Activated naive CD8-positive, alpha-beta T cell treated with anti-CD3 and anti-CD28 coated beads, Interleukin-2, amount 50 U/mL, for 24 hours (primary cell): Measurements from ENCODE around the gene DKK3.
"Not testable (repeated sequence)": the region's sequence is repeated elsewhere in the genome, so short reads cannot be mapped to it uniquely, and the experiment has no call there.

ENCODE experiments used
- ATAC-seq: fragments of 150-1000 bp; cut with Tn5 transposase; one replicate; pipeline ENCODE4 v1.10.0; 2021
- DNase-seq: peaks from one replicate; pipeline ENCODE4 v3.0.0; 2021
- H3K27ac Mint-ChIP-seq: one replicate; pipeline ENCODE4 v1.8.0; 2021; ENCODE audit warnings: mild to moderate bottlenecking, mixed read lengths
- H3K27me3 Mint-ChIP-seq: one replicate; pipeline ENCODE4 v1.8.0; 2021; ENCODE audit warnings: mixed read lengths
- H3K36me3 Mint-ChIP-seq: one replicate; pipeline ENCODE4 v1.8.0; 2021; ENCODE audit warnings: low read depth, mixed read lengths
- H3K4me1 Mint-ChIP-seq: one replicate; pipeline ENCODE4 v1.8.0; 2021; ENCODE audit warnings: mixed read lengths
- H3K4me3 Mint-ChIP-seq: one replicate; pipeline ENCODE4 v1.8.0; 2021; ENCODE audit warnings: mild to moderate bottlenecking, moderate library complexity, mixed read lengths
- H3K9me3 Mint-ChIP-seq: one replicate; pipeline ENCODE4 v1.8.0; 2021; ENCODE audit warnings: mixed read lengths

Gene DKK3

DNA sequence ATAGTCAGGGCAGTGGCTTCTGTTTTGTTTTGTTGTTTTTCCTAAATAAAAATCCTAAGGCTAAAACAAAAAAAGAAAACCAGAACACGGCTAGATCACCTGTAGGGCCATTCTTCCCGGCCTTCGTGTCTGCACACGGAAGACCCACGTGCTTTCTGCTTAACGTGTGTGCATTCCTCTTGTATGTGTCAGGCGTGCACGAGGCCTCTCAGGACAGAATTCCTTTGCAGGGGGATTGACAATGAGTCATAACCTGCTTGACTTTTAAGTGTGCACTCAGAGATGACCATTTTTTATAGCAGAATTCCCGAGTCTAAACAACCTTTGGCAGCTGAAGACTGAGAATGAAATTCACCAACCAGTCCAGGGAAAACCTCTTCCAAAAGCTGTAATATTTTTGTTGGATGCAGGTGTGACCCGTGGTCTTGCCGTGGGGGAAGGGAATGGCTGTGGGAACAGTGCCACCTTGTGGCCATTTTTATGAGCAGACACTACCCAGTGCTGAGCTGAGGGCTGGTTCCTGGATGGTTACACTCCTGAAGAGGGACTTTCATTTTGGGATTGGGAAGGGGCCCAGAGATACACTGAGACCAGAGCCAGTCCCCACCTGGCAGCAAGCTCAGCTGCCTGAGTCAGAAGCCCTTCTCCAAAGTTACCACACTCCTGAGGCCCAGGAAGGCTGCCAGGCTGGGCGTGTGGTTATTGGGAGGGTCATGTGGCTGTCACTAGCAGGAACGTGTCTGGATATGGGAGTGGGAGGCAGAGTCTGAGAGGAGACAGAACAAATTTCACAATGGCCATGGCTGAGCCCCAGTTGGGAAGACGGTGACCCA is 35.7 kb upstream of the DKK3 start:
- no peak overlapping the region for H3K4me3 Mint-ChIP-seq
- no peaks in the 10 kb centered on the region for H3K9me3 Mint-ChIP-seq
- H3K27ac Mint-ChIP-seq, result no peak overlapping the region
- ATAC-seq (peak; percentile 57), DNase-seq (peak; percentile 70)
- H3K36me3 Mint-ChIP-seq, result no peaks in the 10 kb centered on the region
- H3K4me1 Mint-ChIP-seq, result peaks cover 3% of the 10 kb centered on the region
- H3K27me3 Mint-ChIP-seq, result peaks cover 1% of the 10 kb centered on the region

DNA sequence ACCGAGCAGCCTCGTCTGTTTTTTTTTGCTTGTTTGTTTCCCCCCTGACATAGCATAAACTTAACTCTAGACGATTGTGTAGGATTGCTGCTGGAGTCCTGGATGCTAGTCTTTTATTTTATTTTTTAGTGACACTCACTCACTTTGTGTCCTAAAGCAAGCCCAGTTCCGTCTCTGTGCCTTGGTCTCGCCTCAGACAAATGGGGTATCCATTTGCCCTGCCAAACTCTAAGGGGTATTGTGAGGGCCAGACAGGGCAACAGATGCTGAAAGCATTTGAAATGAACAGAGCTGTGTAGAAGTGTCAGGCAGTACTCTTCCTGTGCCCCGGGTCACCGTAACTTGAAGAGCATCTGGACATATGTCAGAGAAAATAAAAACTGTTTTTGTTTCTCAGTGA is 34.8 kb upstream of the DKK3 start:
- no peaks in the 10 kb centered on the region for H3K9me3 Mint-ChIP-seq
- H3K27me3 Mint-ChIP-seq, result peaks cover 1% of the 10 kb centered on the region
- H3K4me1 Mint-ChIP-seq, result peaks cover 3% of the 10 kb centered on the region
- no peak overlapping the region for H3K27ac Mint-ChIP-seq
- no peak for ATAC-seq
- no peak overlapping the region for H3K4me3 Mint-ChIP-seq
- H3K36me3 Mint-ChIP-seq, result no peaks in the 10 kb centered on the region
- no peak for DNase-seq

DNA sequence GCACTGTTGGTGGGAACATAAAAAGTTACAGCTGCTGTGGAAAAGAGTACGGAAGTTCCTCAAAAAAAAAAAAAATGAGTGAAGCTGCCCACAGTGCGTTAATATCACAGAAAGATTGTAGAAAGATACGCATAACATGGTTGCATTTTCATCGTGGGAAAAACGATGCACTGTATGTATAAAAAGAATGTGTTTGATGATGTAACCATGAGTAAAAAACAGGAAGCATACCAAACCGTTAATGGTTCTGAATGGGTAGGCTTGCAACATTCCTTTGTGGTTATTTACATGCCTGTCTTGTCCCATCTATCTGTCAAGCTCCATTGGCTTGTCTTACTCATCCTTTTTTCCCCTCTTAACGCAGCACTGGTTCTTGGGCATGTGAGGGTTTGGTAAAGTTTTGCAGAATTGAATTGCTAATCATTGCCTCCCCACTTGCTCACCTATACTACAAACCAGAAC is 33.8 kb upstream of the DKK3 start:
- ATAC-seq (no peak), DNase-seq (no peak)
- Mint-ChIP-seq H3K27me3 (no peaks in the 10 kb centered on the region), H3K4me3 (no peak overlapping the region), H3K27ac (no peak overlapping the region), H3K9me3 (no peaks in the 10 kb centered on the region), H3K36me3 (no peaks in the 10 kb centered on the region), H3K4me1 (no peaks in the 10 kb centered on the region)

DNA sequence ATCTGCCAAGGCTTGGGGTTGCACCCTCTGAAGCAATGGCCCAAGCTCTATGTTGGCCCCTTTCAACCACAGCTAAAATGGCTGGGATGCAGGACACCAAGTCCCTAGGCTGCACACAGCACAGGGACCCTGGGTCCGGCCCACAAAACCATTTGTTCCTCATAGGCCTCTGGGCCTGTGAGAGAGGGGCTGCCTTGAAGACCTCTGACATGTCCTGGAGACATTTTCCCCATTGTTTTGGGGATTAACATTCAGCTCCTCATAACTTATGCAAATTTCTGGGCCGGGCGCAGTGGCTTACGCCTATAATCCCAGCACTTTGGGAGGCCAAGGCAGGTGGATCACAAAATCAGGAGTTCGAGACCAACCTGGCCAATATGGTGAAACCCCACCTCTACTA is 32.3 kb upstream of the DKK3 start:
- not testable (repeated sequence) for H3K27ac Mint-ChIP-seq, H3K9me3 Mint-ChIP-seq, H3K4me1 Mint-ChIP-seq, H3K27me3 Mint-ChIP-seq, H3K4me3 Mint-ChIP-seq, DNase-seq, H3K36me3 Mint-ChIP-seq, ATAC-seq

DNA sequence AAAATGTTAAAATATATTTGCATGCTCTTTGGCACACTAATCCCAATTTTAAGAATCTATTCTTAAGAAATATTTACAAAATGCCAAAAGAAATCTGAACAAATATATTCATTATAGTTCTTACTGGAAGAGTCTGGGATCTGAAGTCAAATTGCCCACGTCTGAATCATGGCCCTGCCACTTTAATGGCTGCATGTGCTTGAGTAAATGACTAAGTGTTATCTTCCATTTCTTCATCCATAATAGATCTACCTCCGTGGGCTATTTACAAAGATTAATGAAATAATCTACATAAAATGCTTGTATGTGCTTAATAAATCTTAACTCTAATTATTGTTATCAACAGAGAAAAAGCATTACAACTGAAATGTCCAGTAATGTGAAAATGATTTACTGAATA is 24.5 kb upstream of the DKK3 start:
- H3K4me1 Mint-ChIP-seq, result no peaks in the 10 kb centered on the region
- no peak for ATAC-seq
- H3K27ac Mint-ChIP-seq, result no peak overlapping the region
- H3K36me3 Mint-ChIP-seq, result no peaks in the 10 kb centered on the region
- no peak overlapping the region for H3K4me3 Mint-ChIP-seq
- H3K27me3 Mint-ChIP-seq, result peaks cover 12% of the 10 kb centered on the region
- DNase-seq, result no peak
- no peaks in the 10 kb centered on the region for H3K9me3 Mint-ChIP-seq

DNA sequence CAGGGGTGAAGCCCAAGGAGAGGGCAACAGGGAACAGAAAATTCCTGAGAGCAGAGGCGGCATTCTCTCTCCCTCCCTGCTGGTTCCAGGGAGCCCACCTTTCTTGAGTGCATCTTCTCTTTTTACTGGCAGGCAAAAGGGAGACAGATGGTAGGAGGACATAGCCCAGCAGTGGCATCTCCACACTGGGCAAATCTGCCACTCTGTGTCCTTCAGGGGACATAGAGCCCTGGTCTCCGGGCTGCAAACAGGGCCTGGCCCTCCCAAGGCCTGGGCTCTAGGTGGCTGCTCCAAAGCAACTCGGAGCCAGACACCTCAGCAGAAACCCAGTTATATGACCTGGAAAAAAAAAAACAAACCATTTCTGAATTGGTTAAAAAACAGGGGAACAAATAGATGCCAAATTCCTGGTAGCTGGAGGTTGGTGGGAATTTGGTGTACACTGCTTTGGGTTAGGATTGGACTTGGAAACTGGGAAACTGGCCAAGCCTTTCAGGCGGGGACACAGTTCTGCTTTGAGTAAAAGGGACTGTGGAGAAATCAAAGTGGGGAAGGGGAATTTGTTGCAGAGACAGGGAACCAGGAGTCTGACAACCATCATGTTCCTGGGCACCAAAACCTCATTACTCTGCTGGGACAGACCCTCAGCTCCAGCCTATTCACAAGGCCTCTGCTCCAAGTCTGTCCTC is 23.6 kb upstream of the DKK3 start:
- no peak for DNase-seq
- peaks cover 12% of the 10 kb centered on the region for H3K27me3 Mint-ChIP-seq
- no peak overlapping the region for H3K27ac Mint-ChIP-seq
- ATAC-seq, result no peak
- no peaks in the 10 kb centered on the region for H3K4me1 Mint-ChIP-seq
- no peak overlapping the region for H3K4me3 Mint-ChIP-seq
- no peaks in the 10 kb centered on the region for H3K36me3 Mint-ChIP-seq
- no peaks in the 10 kb centered on the region for H3K9me3 Mint-ChIP-seq

DNA sequence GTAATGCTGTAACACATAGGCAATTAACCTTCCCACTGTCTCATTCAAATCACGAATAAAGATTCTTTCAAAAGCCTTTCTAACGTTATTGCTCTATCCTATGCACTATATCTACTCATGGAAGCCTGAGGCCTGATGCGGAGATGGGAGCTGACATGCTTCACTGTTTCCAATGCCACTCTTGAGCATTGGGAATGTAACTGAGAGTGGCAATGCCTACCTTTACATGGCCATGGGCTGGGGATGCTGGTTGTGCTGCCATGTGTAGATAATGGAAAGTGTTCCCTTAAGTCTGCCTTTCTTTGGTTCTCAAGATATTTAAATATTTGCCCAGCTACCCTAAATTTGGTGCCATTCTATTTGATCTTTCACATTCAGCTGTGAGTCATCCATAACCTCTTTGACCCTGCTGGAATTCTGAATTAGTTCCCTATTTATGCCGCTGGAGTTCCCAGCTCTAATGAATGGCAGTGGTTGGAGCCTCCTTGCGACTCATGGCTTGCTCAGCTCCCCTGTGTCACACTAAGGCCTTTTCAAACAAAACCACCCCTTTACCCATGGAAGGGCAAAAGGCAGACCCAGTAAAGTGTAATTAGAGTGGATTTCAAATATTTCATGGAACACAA is 21.4 kb upstream of the DKK3 start:
- DNase-seq (no peak), ATAC-seq (no peak)
- no peaks in the 10 kb centered on the region for H3K4me1 Mint-ChIP-seq
- no peaks in the 10 kb centered on the region for H3K9me3 Mint-ChIP-seq
- no peak overlapping the region for H3K27ac Mint-ChIP-seq
- H3K27me3 Mint-ChIP-seq, result peaks cover 6% of the 10 kb centered on the region
- H3K36me3 Mint-ChIP-seq, result no peaks in the 10 kb centered on the region
- H3K4me3 Mint-ChIP-seq, result no peak overlapping the region

DNA sequence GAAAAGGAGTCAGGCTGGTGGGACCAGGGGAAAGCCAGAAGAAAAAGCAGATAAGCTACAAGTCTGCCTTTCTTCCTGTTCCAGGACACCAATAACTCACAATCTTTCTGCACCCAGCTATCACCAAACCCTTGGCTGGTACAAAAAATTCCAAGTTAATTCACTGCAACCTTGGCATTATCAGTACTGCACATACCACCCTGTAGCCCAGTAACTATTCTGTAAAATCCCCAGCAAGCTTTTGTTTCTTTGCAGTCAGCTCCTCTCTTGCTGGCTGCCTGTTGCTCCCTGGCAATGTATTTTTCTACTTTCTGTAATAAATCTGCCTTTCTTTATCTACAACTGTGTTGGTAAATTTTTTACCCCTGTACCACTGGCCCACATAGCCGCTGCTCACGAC is 20.7 kb upstream of the DKK3 start:
- no peaks in the 10 kb centered on the region for H3K4me1 Mint-ChIP-seq
- ATAC-seq, result no peak
- H3K9me3 Mint-ChIP-seq, result peaks cover 7% of the 10 kb centered on the region
- H3K27ac Mint-ChIP-seq, result no peak overlapping the region
- H3K27me3 Mint-ChIP-seq, result peaks cover 8% of the 10 kb centered on the region
- peaks cover 2% of the 10 kb centered on the region for H3K36me3 Mint-ChIP-seq
- no peak overlapping the region for H3K4me3 Mint-ChIP-seq
- DNase-seq, result no peak

DNA sequence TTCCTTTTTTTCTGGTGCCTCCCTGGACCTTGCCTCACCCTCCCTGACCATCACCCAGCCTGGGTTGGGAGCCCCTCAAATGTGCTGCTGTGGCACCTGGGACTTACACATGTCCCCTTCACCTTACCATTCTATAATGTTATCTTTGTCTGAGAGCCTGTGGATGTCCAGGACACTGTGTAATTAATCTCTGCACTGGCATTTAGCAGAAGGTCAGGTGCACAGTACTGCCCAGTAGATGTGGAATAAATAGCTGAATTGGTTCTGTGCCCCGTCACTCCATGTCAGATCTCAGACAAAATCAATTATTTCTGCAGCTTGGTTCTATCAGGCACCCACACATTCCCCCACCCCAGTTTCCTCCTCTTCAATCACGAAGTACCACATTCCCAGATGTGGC is 19.9 kb upstream of the DKK3 start:
- Mint-ChIP-seq H3K27me3 (peaks cover 4% of the 10 kb centered on the region), H3K4me3 (no peak overlapping the region), H3K36me3 (peaks cover 2% of the 10 kb centered on the region), H3K9me3 (peaks cover 13% of the 10 kb centered on the region), H3K4me1 (no peaks in the 10 kb centered on the region), H3K27ac (no peak overlapping the region)
- ATAC-seq, result no peak
- DNase-seq, result no peak

DNA sequence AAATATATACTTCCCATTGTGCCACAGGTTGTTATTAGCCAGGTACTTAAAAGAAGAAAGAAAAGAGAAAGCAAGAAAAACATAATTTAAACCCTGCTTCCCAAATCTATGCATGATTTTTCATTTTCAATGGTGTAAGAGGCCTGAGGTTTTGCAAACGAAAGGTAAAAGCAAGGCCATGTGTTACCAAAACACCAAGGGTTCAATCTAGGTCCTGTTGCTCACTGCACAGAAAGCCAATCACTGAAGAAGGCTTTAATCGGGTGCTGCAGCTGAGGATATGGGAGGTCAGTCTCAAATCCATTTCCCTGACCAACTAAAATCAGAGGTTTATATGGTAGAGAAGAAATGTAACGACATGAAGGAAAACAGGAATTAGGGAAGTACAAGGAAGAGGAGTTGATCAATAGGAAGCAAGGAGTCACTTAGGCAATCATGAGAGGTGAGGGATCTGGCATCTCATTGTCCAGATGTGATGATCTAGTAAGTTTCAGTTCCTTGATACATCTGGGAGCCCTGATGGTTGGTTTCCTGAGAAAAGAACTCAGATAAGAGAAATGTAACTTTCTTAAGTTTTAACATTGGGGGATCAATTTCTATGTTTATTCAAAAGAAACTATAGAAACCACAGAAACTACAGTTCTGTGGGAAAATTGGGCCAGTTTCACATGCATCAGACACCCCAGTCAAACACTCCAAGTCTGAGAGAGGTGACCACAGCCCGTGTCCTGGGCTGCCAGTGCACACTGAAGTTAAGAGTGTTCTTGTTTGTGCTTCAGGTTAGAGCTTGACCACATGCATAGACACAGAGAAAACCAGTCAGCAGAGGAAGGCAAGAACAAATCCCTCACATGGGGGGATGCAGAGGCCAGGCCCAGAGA is 18.1 kb upstream of the DKK3 start:
- Mint-ChIP-seq H3K36me3 (peaks cover 2% of the 10 kb centered on the region), H3K27ac (no peak overlapping the region), H3K27me3 (peaks cover 9% of the 10 kb centered on the region), H3K9me3 (peaks cover 13% of the 10 kb centered on the region), H3K4me3 (no peak overlapping the region), H3K4me1 (no peaks in the 10 kb centered on the region)
- no peak for DNase-seq
- ATAC-seq, result no peak

DNA sequence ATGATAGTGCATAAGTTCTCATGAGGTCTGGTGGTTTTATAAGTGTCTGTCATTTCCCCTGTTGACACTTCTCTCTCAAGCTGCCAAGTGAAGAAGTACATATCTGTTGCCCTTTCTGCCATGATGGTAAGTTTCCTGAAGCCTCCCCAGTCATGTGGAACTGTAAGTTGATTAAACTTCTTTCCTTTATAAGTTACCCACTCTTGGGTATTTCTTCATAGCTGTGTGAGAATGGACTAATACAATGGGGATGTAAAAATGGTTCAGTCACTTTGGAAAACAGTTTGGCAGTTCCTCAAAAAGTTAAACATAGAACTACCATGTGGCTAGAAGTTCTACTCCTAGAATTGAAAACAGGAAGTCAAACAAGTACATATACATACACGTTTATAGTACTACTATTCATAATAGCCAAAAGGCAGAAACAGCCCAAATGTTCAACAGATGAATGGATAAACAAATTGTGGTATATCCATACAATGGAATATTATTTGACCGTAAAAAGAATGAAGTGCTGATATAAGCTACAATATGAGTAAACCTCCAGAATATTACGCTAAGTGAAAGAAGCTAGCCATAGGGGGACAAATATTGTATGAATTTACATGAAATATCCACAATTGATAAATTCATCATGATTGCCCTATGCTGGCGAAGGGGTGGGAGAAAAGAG is 16.0 kb upstream of the DKK3 start:
- Mint-ChIP-seq H3K4me1 (no peaks in the 10 kb centered on the region), H3K9me3 (peaks cover 13% of the 10 kb centered on the region), H3K4me3 (no peak overlapping the region), H3K27ac (no peak overlapping the region), H3K27me3 (peaks cover 19% of the 10 kb centered on the region), H3K36me3 (peaks cover 2% of the 10 kb centered on the region)
- no peak for ATAC-seq
- no peak for DNase-seq

DNA sequence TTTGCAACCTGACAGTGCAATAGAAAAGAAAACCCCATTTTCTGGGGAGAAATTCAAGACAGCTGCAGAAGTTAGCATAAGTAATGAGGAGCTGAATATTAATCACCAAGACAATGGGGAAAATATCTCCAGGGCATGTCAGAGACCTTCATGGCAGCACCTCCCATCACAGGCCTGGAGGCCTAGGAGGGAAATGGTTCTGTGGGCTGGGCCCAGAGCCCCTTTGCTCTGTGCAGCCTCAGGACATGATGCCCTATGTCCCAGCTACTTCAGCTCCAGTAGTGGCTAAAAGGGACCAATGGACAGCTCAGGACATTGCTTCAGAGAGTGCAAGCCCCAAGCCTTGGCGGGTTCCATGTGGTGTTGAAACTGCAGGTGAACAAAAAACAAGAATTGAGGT is 14.6 kb upstream of the DKK3 start:
- Mint-ChIP-seq H3K36me3 (peaks cover 2% of the 10 kb centered on the region), H3K4me3 (no peak overlapping the region), H3K4me1 (no peaks in the 10 kb centered on the region), H3K27ac (no peak overlapping the region), H3K27me3 (peaks cover 20% of the 10 kb centered on the region), H3K9me3 (peaks cover 13% of the 10 kb centered on the region)
- ATAC-seq (no peak), DNase-seq (no peak)

DNA sequence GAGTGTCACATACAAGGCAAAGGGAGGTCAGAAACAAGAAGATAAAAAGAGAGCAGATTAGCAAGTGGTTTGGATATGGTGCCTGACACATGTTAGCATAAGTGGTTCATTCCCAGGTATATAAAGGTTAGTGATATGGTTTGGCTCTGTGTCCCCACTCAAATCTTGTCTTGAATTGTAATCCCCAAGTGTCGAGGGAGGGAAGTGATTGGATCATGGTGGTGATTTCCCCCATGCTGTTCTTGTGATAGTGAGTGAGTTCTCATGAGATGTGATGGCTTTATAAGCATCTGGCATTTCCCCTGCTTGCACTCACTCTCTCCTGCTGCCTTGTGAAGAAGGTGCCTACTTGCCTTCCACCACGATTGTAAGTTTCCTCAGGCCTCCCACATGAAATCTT is 12.1 kb upstream of the DKK3 start:
- H3K36me3 Mint-ChIP-seq, result peaks cover 2% of the 10 kb centered on the region
- peaks cover 13% of the 10 kb centered on the region for H3K9me3 Mint-ChIP-seq
- DNase-seq, result no peak
- no peak overlapping the region for H3K27ac Mint-ChIP-seq
- peaks cover 30% of the 10 kb centered on the region for H3K27me3 Mint-ChIP-seq
- H3K4me3 Mint-ChIP-seq, result no peak overlapping the region
- no peaks in the 10 kb centered on the region for H3K4me1 Mint-ChIP-seq
- ATAC-seq, result no peak

DNA sequence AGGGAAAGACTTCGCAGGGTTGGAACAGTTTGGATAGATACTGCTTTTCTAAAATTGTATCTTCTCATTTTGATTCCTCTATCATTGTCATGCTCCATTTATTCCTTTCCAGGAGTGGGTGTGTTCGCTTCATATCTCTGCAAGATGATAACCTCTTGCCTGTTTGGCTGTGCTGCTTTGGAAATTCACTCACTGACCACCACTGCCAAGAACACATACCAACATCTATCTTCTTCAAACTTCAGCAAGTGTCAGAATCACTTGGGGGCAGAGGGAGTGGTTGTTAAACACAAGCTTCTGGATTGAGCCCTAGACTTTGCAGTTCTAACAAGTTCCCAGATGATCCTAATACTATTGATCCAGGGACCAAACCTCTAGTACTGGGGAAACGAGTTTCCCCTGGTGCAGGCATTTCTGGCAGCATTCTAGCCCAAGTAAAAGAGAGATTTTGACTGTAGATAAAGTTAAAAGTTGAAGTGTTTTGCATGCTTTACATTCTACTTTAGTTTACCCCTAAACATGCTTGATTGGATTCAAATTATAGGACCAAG is 11.5 kb upstream of the DKK3 start:
- H3K9me3 Mint-ChIP-seq, result peaks cover 13% of the 10 kb centered on the region
- H3K27me3 Mint-ChIP-seq, result peaks cover 32% of the 10 kb centered on the region
- no peak overlapping the region for H3K4me3 Mint-ChIP-seq
- no peak overlapping the region for H3K27ac Mint-ChIP-seq
- peaks cover 2% of the 10 kb centered on the region for H3K36me3 Mint-ChIP-seq
- DNase-seq (no peak), ATAC-seq (no peak)
- no peaks in the 10 kb centered on the region for H3K4me1 Mint-ChIP-seq
